SJCRH30 (cell line): ENCODE results near the gene SLC38A11. TPM values are rescaled to one million over a fixed set of nuclear protein-coding genes. Genes with fewer than 3 reads are reported as not detected.

Source experiments
- DNase-seq, 2 experiments: peaks; one replicate each; pipeline ENCODE4 v3.0.0-alpha.2; 2015 to 2020
- H3K27ac ChIP-seq: fragments of 250-450 bp; sonication (Bioruptor Pico); 2 replicates; pipeline ENCODE4 v1.5.1; 2020; ENCODE audit warnings: mild to moderate bottlenecking, moderate library complexity
- H3K27me3 ChIP-seq: fragments of 250-450 bp; sonication (Bioruptor Pico); 2 replicates; pipeline ENCODE4 v1.5.1; 2020; ENCODE audit warnings: mild to moderate bottlenecking, moderate library complexity
- H3K36me3 ChIP-seq: fragments of 250-450 bp; sonication (Bioruptor Pico); 2 replicates; pipeline ENCODE4 v1.5.1; 2020; ENCODE audit warnings: mild to moderate bottlenecking, moderate library complexity
- H3K4me1 ChIP-seq: fragments of 250-450 bp; sonication (Bioruptor Pico); 2 replicates; pipeline ENCODE4 v1.5.1; 2020; ENCODE audit warnings: mild to moderate bottlenecking, moderate library complexity
- H3K4me3 ChIP-seq: fragments of 250-450 bp; sonication (Bioruptor Pico); 2 replicates; pipeline ENCODE4 v1.5.1; 2020; ENCODE audit warnings: mild to moderate bottlenecking, moderate library complexity
- H3K9me3 ChIP-seq: fragments of 250-450 bp; sonication (Bioruptor Pico); replicated peaks from 2 replicates; pipeline ENCODE4 v1.5.1; 2020; ENCODE audit warnings: mild to moderate bottlenecking, moderate library complexity
- total RNA-seq: library from RNA; depleted of rRNA; stranded (reverse); fragments of >200 nt; shearing (Covaris generic); gene quantifications from 2 replicates; pipeline ENCODE4 v1.2.3, GENCODE V29; 2014

Gene SLC38A11
- total RNA-seq, 1 experiment from 2014 or later = 0.18 TPM

GRCh38 chr2:164913011-164913410 lies 42.3 kb downstream of the SLC38A11 start:
- Histone ChIP-seq H3K36me3 (no peaks in the 10 kb centered on the region), H3K4me3 (no peak overlapping the region), H3K4me1 (peaks cover 24% of the 10 kb centered on the region), H3K9me3 (no peaks in the 10 kb centered on the region), H3K27me3 (no peaks in the 10 kb centered on the region), H3K27ac (no peak overlapping the region)
- no peak for DNase-seq

DNA sequence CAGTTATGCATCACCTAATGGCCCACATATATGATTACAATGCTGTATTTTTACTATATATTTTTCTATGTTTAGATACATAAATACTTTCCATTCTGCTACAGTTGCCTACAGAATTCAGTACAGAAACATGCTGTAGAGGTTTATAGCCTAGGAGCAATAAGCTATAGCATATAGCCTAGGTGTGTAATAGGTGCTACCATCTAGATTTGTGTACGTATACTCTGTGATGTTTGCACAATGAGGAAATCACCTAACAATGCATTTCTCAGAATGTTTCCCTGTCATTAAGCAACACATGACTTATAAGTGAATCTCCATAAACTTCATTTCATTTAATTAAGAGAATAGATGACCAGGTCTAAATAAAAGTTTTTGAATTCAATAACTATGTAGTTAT lies 43.5 kb downstream of the SLC38A11 start:
- Histone ChIP-seq H3K9me3 (no peaks in the 10 kb centered on the region), H3K36me3 (no peaks in the 10 kb centered on the region), H3K27ac (no peak overlapping the region), H3K4me1 (peaks cover 24% of the 10 kb centered on the region), H3K27me3 (no peaks in the 10 kb centered on the region), H3K4me3 (no peak overlapping the region)
- DNase-seq = no peak

DNA sequence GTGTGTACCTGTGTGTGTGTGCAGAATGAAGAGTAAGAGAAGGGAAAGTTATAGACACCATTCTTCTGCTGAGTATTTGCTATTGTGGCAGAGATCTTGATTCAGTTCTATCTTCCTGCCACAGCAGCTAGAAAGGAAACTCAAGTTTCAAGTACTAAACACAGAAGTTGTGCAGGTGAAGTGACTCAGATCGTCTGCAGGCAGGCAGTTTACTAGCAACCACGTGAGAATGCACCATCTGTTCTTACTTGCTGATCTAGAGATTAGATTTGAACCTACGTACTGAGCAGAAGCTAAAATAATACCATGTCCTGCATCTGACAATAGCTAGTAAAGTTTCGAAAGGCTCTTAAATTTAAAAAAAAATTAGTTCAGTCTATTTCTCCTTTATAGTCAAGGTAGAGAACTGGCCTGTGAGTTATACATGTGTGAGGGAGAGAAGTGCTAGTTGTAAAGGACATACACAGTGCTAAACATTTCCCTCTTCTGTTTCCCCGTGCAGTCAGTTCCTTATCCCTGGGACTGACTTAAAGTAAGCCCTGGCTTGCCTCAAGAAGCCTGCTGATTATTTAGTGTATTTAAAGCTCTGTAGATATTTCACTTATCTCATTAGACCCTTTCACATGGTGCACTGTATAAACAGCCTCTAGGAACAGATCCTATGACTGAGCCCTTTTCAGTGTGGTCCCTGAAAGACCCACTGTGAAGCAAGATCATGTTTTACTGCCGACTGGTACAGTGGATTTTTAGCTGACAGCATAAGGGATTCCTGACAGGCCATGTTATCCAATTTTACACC lies 45.0 kb downstream of the SLC38A11 start:
- peaks cover 24% of the 10 kb centered on the region for H3K4me1 ChIP-seq
- peak overlapping the region; percentile 40 for H3K4me3 ChIP-seq
- no peaks in the 10 kb centered on the region for H3K9me3 ChIP-seq
- no peaks in the 10 kb centered on the region for H3K27me3 ChIP-seq
- peak overlapping the region; percentile 60 for H3K27ac ChIP-seq
- no peaks in the 10 kb centered on the region for H3K36me3 ChIP-seq
- peak; percentile 49 to 72 for DNase-seq

DNA sequence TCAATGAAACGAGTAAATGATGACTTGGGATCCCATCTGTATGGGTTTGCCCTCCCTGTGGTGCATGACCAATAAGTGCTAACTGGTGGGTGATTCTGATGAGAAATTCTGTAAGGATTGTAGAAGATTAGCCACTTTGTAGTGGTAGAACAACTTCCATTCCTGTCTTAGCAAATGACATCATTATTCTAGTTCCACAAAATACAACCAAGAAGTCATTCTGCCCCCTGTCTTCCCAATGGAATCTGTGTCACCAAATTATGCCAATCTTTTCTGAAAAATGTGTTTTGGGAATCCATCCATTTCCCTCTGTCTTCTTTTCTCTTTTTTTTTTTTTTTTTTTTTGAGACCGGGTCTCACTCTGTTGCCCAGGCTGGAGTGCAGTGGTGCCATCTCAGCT lies 48.4 kb downstream of the SLC38A11 start:
- H3K36me3 ChIP-seq = no peaks in the 10 kb centered on the region
- no peaks in the 10 kb centered on the region for H3K9me3 ChIP-seq
- no peaks in the 10 kb centered on the region for H3K27me3 ChIP-seq
- no peak overlapping the region for H3K4me3 ChIP-seq
- no peak overlapping the region for H3K27ac ChIP-seq
- peaks cover 35% of the 10 kb centered on the region for H3K4me1 ChIP-seq
- no peak for DNase-seq

DNA sequence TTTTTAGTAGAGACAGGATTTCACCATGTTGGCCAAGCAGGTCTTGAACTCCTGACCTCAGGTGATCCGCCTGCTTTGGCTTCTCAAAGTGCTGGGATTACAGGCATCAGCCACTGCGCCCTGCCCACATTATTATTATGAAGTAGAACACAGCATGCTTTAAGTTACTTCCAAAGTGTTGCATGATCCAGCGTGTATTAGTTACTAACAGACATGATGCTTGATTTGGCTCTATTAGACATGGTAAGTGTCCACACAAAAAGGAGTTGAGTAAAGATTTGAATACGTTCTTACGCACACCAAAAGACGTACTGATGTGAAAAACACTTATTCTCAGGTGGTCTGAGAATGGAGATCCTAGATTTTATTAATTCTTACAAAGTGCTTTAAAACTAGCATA lies 50.0 kb downstream of the SLC38A11 start:
- no peak for DNase-seq
- no peaks in the 10 kb centered on the region for H3K36me3 ChIP-seq
- no peak overlapping the region for H3K4me3 ChIP-seq

GRCh38 chr2:164903951-164904350 lies 51.4 kb downstream of the SLC38A11 start:
- DNase-seq = peak; percentile 67 to 84
- peak overlapping the region; percentile 0; the same call in 1 of the 2 replicates for H3K27ac ChIP-seq

More for the DNA sequence above, 50.0 kb downstream of the SLC38A11 start:
- Histone ChIP-seq H3K27me3 (no peaks in the 10 kb centered on the region), H3K9me3 (no peaks in the 10 kb centered on the region), H3K4me1 (peaks cover 25% of the 10 kb centered on the region), H3K27ac (no peak overlapping the region)

GRCh38 chr2:164903204-164903603 lies 52.1 kb downstream of the SLC38A11 start:
- Histone ChIP-seq H3K4me3 (no peak overlapping the region), H3K27me3 (no peaks in the 10 kb centered on the region), H3K27ac (peak overlapping the region; percentile 0; the same call in 1 of the 2 replicates), H3K9me3 (no peaks in the 10 kb centered on the region; the same call in 1 of the 2 replicates), H3K36me3 (no peaks in the 10 kb centered on the region), H3K4me1 (peaks cover 26% of the 10 kb centered on the region)
- DNase-seq = peak in 1 of 2 experiments; percentile 54

More at GRCh38 chr2:164903951-164904350, 51.4 kb downstream of the SLC38A11 start:
- no peaks in the 10 kb centered on the region; the same call in 1 of the 2 replicates for H3K9me3 ChIP-seq
- H3K4me1 ChIP-seq = peaks cover 21% of the 10 kb centered on the region
- no peaks in the 10 kb centered on the region for H3K27me3 ChIP-seq
- no peaks in the 10 kb centered on the region for H3K36me3 ChIP-seq
- no peak overlapping the region for H3K4me3 ChIP-seq

GRCh38 chr2:164899121-164899520 lies 56.2 kb downstream of the SLC38A11 start:
- H3K4me1 ChIP-seq = peaks cover 45% of the 10 kb centered on the region
- no peaks in the 10 kb centered on the region for H3K36me3 ChIP-seq
- H3K27ac ChIP-seq = peak overlapping the region; percentile 97
- peak in 1 of 2 experiments; percentile 38 for DNase-seq
- no peak overlapping the region for H3K4me3 ChIP-seq
- no peaks in the 10 kb centered on the region; the same call in 1 of the 2 replicates for H3K9me3 ChIP-seq
- no peaks in the 10 kb centered on the region for H3K27me3 ChIP-seq

DNA sequence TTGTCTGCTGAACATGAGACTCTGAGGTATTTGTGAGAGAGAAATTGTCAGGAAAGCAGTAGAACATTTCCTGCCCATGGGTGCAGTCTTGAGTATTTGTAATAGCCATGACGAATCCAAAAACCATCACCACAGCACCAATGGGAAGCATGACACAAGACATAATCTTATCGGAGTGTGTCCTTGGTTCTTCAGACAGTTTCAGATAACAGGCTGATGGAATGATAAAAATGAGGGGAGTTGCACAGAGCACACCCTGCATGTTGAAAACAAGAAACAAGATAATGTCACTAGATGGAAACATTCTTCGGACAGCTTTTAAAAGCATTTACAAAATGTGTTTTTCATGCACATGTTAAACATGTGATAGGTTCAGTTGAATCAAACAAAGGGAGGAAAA lies 56.9 kb downstream of the SLC38A11 start:
- H3K27me3 ChIP-seq = no peaks in the 10 kb centered on the region
- peak; percentile 82 to 95 for DNase-seq
- peak overlapping the region; percentile 97 for H3K27ac ChIP-seq
- peaks cover 39% of the 10 kb centered on the region for H3K4me1 ChIP-seq
- no peaks in the 10 kb centered on the region; the same call in 1 of the 2 replicates for H3K9me3 ChIP-seq
- no peak overlapping the region for H3K4me3 ChIP-seq
- no peaks in the 10 kb centered on the region for H3K36me3 ChIP-seq

DNA sequence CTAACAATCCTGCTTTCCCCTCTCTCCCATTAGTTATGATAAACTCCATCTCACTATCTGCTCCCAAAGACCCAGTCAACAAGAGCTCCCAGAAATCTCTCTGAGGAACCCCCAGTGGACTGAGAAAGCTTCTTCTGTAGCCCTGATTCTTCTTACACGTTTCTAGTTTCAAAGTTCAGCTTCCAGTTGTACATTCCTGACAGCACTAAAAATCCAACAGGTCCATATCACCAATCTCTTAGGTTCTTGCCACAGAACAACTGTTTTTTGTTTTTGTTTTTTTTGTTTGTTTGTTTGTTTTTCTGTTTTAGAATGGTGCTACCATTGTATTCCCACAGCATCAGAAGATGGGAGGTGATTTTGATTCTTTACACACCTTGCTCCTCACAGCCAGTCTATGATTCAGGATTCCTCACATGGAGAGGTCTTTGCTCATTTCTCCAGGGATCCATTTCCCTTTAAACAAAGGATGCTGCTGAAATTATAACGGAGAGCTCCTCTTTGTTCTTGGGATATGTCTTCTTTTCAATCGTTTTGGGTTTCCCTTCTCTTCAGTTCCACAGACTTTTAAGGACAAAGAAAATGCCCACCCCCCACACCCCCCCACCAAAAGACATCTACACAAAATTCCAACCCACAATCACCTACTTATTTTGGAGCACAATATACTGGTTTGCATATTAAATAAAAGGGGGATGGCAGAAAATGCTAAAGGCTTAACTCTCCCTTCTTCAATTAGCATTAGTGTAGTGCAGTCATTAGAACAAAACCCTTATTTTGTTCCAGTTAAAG lies 57.7 kb downstream of the SLC38A11 start:
- Histone ChIP-seq H3K27me3 (no peaks in the 10 kb centered on the region), H3K4me1 (peaks cover 31% of the 10 kb centered on the region), H3K36me3 (no peaks in the 10 kb centered on the region), H3K9me3 (no peaks in the 10 kb centered on the region; the same call in 1 of the 2 replicates), H3K27ac (peak overlapping the region; percentile 97), H3K4me3 (no peak overlapping the region)
- DNase-seq = peak in 1 of 2 experiments; percentile 56

GRCh38 chr2:164896634-164897355 lies 58.5 kb downstream of the SLC38A11 start:
- H3K36me3 ChIP-seq = no peaks in the 10 kb centered on the region

GRCh38 chr2:164896226-164896625 lies 59.1 kb downstream of the SLC38A11 start:
- Histone ChIP-seq H3K27ac (peak overlapping the region; percentile 97), H3K4me1 (peaks cover 44% of the 10 kb centered on the region), H3K9me3 (no peaks in the 10 kb centered on the region; the same call in 1 of the 2 replicates), H3K36me3 (no peaks in the 10 kb centered on the region), H3K27me3 (no peaks in the 10 kb centered on the region), H3K4me3 (no peak overlapping the region)
- DNase-seq = no peak

More at GRCh38 chr2:164896634-164897355, 58.5 kb downstream of the SLC38A11 start:
- peaks cover 39% of the 10 kb centered on the region for H3K4me1 ChIP-seq
- peak in 1 of 2 experiments; percentile 34 for DNase-seq
- peak overlapping the region; percentile 97 for H3K27ac ChIP-seq
- no peak overlapping the region for H3K4me3 ChIP-seq
- no peaks in the 10 kb centered on the region; the same call in 1 of the 2 replicates for H3K9me3 ChIP-seq
- H3K27me3 ChIP-seq = no peaks in the 10 kb centered on the region

DNA sequence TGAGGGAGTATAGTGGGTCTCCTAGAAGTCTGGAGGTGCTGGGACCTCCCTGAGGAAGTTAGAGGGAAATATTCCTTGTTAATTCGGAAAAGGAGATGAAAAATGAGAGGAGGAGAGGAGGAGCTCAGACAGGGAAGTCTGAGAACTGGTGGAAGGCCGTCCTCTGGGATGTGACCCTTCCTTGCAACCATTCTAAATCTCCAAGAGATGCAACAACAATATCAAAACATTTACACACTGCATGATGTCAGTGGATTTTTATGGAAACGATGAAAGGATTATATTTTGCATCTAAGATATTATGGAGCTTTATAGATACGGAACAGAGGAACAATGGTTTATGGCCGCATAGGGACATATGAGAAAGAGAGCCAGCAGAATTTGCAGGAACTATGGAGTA lies 63.9 kb downstream of the SLC38A11 start:
- Histone ChIP-seq H3K9me3 (no peaks in the 10 kb centered on the region), H3K27me3 (no peaks in the 10 kb centered on the region), H3K36me3 (no peaks in the 10 kb centered on the region), H3K4me1 (peaks cover 41% of the 10 kb centered on the region), H3K4me3 (no peak overlapping the region), H3K27ac (peak overlapping the region; percentile 64)
- DNase-seq = no peak

- Histone ChIP-seq H3K36me3 (no peaks in the 10 kb centered on the region), H3K4me1 (peaks cover 37% of the 10 kb centered on the region), H3K4me3 (no peak overlapping the region), H3K27me3 (no peaks in the 10 kb centered on the region), H3K27ac (peak overlapping the region; percentile 64), H3K9me3 (no peaks in the 10 kb centered on the region)
- peak; percentile 80 to 94 for DNase-seq
Observed at GRCh38 chr2:164890544-164890943, 64.8 kb downstream of the SLC38A11 start.
